Activated CD4-positive, CD25-positive, alpha-beta regulatory T cell treated with anti-CD3 and anti-CD28 coated beads, Interleukin-2, amount 50 U/mL, for 72 hours (primary cell): ENCODE results near the gene ITPR3.
A peak's percentile ranks its signal among the peaks of the same experiment; 100 is the strongest.

Source experiments
- DNase-seq: peaks from one replicate; pipeline ENCODE4 v3.0.0; 2021

Gene ITPR3

DNA sequence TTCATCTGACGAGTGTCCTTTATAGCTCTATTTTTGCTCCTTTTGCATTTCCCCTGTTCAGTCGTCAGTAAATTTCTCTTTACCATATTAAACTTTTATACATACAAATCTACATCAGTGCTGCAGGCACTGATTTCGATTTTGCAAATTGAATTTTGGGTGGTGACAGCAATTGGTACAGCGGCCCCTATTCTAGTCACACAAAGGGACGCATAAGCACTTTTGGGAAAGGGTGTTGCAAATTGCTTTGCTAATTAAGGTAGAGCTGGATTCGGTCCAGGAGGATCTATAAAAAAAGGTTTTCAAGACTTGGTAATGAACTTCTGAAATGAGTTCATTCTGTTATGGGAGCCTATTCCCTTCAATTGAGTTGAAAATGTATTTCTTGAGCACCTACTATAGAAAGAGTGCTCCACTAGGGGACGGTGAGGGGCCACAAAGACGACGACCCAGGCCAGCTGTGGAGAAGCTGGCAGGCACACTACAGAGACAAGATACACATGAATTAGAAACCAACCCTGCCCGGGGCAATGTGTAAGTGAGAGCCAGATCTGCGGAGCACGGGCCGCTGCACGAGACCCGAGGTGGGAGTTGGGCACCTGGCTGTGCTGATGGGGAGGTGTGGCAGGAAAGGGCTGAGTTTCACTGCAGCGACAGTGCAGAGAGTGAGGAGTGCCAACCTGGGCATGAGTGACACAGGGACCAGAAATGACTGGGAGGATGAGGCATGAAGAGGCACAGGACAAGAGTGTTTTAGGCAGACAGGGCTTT, 85.0 kb downstream of the ITPR3 start:
- DNase-seq, result no peak

- no peak for DNase-seq
Measured at GRCh38 chr6:33707771-33708170, 86.6 kb downstream of the ITPR3 start.

DNA sequence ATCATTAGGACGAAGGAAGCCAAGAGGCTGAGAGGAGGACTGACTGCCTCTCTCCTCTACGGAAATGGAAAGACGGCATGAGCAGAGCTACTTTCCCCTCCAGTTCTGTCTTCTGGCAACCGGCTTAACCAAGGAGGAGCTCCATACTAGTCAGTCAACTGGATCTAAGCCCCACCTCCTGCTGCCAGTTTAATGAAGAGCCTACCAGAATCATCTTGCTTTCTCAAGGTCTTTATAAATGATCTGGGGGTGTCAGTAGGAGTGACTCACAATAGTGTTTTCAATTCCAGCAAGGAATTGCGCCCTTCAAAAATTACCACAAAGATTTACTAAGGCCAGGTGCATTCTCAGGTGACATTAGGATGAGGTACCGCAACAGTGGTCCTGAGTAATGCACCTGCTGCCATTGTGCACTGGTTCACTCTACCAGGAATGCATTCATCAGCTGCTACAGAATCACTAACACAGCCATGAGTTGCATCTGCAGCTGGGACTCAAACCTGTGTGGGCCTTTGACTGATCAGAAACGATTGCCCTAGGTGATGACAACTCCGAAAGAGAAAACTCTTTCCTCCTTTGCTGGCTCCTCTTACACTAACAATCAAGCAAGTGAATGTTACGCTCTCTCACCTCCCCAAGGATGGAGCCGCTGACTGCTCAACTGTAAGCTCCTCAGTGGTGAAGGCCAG, 87.5 kb downstream of the ITPR3 start:
- no peak for DNase-seq

- no peak for DNase-seq
Measured at GRCh38 chr6:33709605-33710295, 88.6 kb downstream of the ITPR3 start.

DNA sequence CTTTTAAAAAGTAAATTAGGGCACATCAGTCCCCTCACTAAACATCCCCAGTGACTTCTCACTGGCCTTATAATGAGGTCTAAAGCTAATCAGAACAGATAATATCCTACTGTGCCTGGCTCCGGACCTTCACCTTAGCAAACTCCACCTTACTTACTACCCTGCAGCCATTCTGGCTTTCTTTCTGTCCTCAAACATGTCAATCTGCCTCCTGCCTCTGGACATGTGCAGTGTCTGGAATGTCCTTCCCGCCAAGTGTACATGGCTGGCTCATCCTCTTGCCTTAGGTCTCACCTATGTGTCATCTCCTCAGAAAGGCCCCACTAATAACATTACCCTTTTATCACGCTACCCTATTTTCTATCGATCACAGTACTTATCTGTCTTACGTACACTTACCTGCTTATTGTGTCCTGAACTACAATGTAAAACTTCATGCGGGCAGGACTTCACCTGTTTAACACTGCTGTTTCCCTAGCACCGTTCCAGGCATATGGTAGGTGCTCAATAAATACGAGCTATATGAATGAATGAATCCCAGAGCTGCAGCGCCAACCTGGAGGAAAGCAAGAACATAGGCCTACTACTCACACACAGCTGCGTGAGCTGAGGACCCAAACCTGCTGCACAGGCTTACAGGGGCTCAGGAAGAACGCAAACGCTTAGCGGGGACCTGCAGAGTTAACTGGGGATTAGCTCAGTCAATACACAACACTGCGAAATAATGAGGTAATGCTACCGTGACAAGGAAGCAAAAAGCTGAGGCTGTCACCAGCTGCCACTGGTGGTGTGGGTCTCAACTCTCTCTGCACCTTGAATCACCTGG, 89.4 kb downstream of the ITPR3 start:
- no peak for DNase-seq

DNA sequence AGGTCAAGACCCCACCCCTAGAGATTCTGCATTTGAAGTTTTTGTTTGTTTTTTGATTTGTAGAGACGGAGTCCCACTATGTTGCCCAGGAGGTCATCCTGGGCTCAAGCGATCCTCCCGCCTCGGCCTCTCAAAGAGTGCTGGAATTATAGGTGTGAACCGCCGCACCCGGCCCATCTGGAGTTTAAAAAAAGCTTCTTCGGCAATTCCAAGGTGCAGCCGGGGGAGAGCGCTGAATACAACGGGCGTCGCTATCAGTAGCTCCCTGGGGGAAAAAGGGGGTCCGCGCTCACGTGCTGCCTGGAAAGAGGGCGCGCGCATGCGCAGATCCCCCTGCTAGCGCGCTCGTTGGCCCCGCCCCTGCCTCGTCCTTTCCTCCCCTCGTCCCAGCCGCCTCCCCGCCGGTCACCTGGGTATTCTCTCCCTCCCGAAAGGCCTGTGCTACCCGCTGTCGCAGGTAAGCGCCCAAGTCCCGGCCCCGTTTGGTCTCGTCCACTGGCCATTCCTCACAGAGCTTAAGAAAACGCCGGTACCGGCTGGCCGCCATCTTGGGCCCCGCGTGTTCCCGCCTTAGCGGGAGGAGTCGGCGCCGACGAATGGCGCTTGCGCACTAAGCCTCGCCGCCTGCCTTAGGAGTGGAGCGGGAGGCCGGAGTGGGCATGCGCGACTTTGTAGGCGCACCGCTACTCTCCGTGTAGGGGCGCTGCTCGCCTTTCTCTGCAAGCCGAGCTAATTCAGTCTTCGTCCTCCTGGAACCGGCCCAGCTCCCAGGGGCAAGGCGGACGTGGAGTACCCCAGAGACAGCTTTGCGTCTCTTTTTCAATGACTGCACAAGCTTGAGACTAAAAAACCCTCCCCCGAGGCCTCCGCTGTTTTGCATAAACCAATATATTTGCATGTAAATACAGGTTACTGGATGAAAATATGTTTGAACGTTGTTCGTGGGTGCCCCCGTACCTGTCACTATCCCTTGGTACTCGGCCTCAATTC, 90.3 kb downstream of the ITPR3 start, which contains the start of gene UQCC2:
Gene UQCC2 (minus strand): TSS at position 561 of the 990 bp plus-strand sequence. CDS start 14 bp downstream, at position 547.
- DNase-seq, result peak; percentile 95

GRCh38 chr6:33712914-33713313, 91.8 kb downstream of the ITPR3 start:
- DNase-seq, result no peak

GRCh38 chr6:33713786-33714185, 92.7 kb downstream of the ITPR3 start:
- no peak for DNase-seq

GRCh38 chr6:33714385-33715040, 93.4 kb downstream of the ITPR3 start:
- no peak for DNase-seq

- DNase-seq, result no peak
Measured at GRCh38 chr6:33716379-33716778, 95.3 kb downstream of the ITPR3 start.

GRCh38 chr6:33716890-33717632, 95.9 kb downstream of the ITPR3 start:
- no peak for DNase-seq

- no peak for DNase-seq
Measured at GRCh38 chr6:33717934-33718455, 96.9 kb downstream of the ITPR3 start.

GRCh38 chr6:33718713-33719112, 97.6 kb downstream of the ITPR3 start:
- DNase-seq, result no peak

DNA sequence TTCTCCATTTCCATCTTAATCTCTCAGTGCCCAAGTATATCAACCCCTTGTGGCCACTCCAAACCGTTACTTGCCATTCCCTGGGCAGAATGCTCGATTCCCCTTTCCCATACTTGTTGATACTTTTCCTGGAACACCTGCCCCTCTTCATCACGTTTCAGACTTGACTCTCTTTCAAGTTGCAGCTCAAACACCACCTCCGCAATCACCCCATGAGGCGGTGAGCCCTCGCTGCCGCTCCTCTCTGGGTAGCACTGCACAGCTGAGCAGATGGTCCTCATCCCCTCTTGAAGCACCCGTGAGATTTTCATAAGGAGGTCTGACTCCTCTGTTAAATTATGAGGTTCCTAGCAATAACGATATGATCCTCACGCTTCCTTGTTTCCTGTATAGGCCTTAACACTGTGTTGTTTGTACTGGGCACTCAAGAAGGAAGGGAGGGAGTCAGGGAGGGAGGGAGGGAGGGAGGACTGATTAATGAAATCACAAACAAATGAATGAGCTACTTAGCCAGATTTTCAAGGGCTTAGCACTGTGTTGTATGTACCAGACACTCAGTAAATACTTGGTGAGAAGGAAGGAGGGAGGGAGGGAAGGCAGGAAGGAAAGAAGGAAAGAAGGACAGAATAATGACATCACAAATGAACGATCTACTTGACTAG, 98.3 kb downstream of the ITPR3 start:
- DNase-seq, result no peak

- DNase-seq, result no peak
Measured at GRCh38 chr6:33720998-33721397, 99.9 kb downstream of the ITPR3 start.

GRCh38 chr6:33721508-33721907, 100.4 kb downstream of the ITPR3 start:
- no peak for DNase-seq

GRCh38 chr6:33722103-33722623, 101.0 kb downstream of the ITPR3 start:
- DNase-seq, result no peak

GRCh38 chr6:33723371-33724085, 102.4 kb downstream of the ITPR3 start:
- no peak for DNase-seq
